Glomerular endothelial cell (primary cell): Measurements from ENCODE around the gene SPNS3. TPM values are rescaled to one million over a fixed set of nuclear protein-coding genes. Genes with fewer than 3 reads are reported as not detected.

ENCODE experiments used
- DNase-seq: peaks from one replicate; pipeline ENCODE4 v3.0.0-alpha.2; 2011; ENCODE audit warnings: low read depth, low spot score; ENCODE audit errors: extremely low read depth
- total RNA-seq: library from RNA; depleted of rRNA; stranded (reverse); fragments of >200 nt; gene quantifications from 2 replicates; pipeline ENCODE4 v1.2.3, GENCODE V29; 2015

SPNS3 gene
- total RNA-seq, 1 donor from 2014 or later, result 0.23 TPM

DNA sequence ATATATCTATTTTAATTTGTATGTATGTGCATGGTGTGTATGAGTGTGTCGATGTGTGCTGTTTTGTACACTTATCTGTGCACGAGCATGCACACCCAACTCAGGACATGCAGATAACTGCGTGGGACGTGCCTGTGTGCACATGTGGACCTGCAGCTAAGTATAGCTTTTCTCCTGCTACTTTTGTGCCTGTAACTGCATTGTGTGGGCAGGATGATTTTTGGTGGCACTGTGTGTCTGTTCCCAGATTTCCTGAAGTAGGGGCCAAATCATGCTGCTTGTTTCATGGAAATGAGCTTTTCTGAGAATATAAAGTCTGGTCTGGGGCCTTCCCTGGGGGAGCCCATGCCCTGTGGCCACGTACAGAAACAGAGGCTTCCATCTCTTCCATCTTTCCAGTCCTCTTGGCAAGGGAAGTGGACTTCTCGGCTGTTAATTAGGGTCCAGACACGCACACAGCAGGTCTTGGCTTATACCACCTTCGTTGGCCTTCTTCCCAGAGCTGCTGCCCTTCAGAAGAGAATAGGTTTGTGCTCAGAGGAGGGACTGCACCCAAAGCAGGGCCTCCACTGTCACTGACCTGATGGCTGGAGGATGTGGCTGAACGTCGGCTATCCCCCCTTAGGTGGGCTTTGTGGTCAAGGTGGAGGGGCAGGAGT, 30.2 kb downstream of the SPNS3 start:
- no peak for DNase-seq

DNA sequence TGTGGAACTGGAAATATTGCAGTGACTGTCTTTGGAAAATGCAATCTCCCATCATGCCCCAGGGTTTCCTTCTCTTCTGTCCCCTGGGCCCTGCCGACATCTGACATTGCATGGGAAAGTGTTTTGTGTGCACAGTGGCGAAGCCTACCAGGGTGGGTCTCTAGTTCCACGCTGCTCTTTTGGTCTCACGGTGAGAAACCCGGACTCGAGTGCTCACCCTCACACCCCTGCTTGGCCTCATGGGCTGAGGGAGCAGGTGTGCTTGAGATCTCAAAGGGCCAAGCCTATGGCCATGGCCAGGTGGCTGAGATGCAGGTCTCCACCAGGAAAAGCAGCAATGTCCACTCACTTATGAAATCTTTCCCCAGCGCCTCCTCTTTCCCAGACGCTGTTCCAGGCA, 32.0 kb downstream of the SPNS3 start:
- DNase-seq, result no peak

DNA sequence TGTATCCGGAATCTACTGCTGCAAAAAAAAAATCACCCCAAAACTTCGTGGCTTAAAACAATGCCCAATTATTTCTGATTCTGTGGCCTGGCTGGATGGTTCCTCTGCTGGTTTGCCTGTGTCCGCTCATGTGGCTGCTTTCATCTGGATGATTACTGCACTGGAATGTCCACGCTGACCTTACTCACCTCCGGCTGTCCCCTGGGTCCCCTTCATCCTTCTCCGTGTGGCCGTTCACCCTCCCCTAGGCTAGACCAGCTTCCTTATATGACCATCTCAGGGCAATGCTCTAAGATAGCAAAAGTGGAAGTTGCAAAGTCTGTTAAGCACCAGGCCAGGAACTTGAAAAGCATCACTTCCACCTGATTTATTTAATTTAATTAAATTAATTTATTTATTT, 33.5 kb downstream of the SPNS3 start:
- no peak for DNase-seq

DNA sequence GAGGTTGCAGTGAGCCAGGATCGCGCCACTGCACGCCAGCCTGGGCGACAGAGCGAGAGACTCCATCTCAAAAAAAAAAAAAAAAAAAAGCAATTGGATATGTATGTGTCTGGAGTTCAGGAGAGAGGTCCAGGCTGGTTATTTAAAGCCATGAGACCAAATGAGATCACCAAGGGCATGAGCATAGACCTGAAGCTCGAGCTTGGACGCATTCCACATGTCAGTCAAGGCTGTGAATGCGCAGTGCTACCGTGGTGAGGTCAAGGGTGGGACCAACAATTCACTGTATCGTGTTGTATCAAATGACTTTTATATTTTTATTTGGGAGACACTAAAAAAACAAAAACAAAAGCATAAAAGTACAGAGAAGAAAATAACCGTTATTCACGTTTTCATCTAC, 35.8 kb downstream of the SPNS3 start:
- no peak for DNase-seq

DNA sequence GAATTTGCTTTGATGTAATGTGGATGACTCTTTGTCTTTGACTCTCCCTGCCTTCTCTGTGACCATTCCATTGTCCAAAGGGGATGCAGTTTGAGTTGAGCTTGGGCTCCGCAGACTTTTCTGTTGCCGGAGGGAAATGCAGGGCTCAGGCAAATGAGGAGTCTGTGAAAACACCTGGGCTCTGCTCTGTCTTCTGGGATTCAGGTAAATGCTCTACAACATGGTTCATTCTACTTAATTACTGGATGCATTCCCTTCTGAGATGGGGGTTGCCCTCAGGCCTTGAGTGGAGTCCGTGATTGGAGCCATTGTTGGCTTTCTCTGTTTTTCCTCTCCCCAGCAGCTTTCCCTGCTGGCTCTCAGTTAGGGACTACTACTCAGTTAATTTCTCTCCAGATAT, 38.5 kb downstream of the SPNS3 start:
- DNase-seq, result no peak

DNA sequence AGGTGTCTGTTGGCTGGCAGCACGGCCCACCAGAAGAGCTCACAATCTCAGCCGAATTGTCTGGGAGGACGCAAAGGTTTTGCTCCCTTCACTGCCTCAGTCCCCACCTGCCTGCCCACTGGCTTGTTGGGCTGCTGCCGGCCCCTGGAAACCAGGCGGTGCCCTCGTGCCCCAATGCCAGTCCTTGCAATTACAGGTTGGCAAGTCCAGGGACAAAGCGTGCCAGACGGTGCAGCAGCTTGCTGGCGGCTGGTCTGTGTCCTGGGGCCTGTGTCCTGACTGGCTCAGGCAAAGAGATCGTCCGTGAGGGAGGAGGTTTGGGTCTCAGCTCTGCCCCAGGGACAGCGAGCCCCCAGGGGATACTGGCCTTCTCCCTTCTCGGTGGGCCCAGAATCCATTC, 40.4 kb downstream of the SPNS3 start:
- DNase-seq, result no peak

DNA sequence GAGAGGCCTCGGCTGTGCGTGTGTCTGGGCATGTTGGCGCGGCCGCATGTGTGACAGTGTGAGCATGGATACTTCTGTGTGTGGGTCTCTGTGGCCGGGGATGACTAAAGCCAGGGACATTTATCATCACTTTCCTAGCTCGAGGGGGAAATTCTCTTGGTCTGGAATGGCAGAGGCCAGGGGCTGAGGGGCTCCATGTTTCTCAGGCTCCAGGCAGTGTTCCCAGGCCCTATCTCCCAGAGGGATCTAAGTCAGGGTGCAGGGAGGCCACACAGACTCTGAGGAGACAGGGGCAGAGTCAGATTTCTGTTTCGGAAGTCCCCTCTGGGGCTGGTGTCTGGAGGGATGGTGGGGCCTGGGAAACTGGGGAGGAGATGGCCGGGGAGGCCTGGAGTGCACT, 41.3 kb downstream of the SPNS3 start:
- DNase-seq, result no peak

DNA sequence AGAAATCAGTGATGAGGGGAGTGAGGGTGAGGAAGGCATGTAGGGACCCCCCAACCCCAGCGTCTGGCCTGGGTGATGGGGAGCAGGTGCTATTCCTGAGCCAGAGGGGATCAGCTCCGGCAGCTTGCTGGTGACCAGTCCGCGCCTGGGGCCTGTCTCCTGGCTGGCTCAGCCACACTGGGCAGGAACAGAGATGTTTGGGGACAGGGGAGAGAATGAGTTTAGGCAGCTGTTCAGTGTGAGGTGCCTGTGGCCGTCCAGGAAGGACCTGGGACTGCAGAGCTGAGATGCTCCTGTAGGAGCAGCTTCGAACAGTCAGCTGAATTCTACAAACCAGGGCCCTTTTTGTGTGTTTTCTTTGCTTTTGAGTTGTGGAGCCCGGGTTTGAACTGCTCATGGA, 41.7 kb downstream of the SPNS3 start:
- no peak for DNase-seq

DNA sequence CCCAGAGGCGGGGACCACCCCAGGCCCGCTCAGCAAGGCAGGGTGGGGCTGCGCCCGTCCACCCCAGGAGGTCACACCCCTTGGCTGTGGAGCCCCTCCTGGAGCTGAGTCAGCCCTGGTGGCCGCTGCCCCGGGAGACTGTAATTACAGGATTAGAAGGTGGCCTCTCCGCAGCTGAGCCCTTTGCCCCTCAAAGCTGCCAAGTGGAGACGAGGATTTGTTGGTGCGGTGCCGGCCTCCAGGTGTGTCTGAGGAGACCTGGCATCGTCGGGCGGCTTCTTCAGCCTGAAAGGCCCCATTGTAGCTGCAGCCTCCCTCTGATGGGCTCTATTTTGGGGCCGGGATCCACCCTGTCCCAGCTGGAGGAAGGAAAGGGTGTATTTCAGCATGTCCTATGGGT, 42.3 kb downstream of the SPNS3 start:
- no peak for DNase-seq

DNA sequence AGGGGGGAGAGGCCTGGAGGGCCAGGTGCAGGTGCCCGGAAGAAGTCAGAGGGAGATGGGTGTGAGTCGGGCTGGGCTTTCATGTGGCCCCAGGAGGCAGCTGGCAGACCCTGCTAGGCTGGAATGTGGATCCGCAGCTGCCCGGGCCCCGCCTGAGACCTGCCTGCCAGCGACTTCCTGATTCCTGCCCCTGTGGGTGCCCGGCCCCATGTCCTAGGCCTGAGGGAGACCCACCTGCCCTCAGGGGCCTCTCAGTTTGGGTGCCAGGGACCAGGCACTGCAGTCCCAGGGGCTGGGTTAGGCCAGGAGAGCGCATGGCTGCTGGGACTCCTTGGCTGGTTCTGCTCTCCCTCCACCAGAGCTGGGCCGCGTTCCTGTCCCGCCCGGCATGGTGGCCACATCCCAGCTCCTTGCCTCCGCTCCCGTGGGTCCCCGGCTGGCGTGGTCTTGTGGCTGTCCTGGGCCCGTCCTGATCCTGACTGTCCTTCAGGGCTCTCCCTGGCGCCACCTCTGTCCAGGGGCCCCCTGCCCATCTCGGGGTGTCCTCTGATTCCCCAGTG, 42.9 kb downstream of the SPNS3 start:
- DNase-seq, result no peak

DNA sequence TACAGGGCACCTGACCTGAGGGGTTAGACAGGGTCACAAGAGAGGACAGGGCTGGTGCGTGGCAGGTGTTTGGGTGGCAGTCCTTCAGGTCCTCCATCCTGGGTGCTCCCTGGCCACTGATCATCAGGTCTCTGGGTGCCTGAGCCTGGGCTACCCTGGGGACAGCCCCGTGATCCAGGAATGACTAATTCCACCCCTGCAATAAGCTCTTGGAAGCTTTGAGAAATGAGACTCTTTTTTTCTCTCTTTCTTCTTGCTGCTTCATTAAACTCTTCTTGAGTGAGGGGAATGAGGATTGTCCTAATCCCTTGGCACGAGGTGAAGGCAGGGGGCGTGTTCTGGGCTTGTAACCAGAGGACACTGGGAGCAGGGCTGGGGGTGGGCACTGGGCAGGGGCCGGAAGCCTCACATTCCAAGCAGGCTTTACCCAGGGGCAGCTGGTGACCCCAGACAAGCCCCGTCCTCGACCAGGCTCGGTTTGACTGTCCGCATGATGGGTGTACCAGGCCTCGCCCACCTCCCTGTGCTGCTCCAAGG, 43.6 kb downstream of the SPNS3 start:
- no peak for DNase-seq

DNA sequence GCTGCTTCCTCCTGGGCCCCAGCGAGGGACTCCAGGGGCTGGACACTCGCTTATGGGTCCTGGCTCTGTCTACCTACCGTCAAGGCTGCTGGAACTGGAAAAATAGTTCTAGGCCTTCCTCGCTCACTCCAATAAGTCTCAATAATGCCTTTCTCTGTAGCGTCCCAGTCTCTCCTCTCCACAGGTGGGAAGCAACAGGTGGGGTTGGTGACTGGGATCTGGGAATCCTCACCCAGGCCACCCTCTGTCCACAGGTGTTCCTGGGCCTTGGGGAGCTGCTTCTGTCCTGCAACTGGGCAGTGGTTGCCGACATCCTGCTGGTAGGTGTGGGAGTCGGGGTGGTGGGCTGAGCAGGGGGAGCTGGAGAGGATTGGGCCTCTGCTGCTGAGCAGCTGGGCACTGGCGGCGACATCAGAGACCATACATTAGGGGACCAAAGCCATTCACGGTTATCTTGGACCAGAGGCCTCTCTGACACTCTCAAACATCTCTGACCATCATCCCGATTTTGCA, 44.6 kb downstream of the SPNS3 start:
- no peak for DNase-seq

DNA sequence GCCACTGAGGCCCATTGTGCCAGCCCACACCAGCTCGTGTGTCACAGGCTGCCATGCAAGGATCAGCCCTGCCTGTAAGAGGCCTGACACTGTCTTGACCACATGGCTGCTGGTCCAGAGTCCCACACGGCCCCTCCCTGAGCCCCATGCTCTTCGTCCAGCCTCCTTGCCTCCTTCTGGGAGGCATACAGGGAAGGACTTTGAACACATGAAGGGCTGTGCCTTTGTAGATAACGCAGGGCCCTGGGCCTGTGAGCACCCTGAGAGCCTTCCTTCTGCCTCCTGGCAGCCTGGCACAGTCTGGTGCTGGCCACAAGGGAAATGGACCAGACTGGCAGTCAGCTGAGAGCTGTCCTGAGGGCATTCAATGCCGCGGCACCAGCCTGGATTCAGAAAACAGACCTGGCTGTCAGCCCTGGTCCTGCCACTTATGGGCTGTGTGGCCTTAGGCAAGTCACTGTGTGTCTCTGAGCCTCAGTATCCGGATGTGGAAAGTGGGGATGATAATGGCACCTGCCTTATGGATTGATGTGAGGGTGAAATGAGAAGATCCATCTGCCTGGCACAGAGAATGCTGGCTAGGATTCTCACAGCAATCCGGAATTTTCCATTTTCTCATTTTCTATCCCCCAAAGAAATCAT, 45.7 kb downstream of the SPNS3 start:
- no peak for DNase-seq

DNA sequence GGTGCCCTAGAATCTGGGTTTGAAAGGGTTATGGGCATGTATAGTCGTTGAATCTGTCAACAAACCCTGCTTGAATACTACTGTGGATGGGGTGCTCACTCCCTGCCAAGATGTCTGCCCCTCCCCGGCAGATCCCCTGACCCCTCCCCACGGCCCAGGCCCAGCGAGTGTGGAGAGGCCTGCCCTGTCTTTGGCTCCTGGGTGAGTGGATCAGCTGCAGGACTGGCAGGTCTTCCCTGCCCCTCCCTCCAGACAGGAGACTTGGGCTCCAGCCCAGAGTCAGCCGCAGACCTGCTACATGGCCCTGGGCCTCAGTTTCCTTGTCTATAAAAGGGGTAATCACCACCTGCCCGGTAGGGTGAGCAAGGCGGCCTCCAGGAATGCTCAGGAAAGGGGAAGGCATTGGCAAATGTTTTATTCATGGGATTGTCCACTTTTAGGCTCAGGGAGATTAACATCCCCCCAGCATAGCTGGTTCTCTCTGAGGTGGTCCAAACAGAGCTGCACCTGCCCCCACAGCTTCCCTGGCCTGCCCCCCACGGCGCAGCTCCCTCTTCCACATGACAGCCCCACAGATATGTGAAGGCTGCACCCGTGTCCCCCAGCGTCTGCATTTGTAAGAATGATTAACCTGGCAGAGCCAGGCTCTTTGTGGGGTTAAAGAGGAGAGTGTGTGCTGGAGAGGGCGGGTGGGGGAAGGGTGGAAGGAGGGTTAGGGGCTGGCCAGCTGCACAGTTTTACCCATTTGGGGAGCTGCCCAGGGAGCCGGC, 46.4 kb downstream of the SPNS3 start:
- DNase-seq, result no peak

DNA sequence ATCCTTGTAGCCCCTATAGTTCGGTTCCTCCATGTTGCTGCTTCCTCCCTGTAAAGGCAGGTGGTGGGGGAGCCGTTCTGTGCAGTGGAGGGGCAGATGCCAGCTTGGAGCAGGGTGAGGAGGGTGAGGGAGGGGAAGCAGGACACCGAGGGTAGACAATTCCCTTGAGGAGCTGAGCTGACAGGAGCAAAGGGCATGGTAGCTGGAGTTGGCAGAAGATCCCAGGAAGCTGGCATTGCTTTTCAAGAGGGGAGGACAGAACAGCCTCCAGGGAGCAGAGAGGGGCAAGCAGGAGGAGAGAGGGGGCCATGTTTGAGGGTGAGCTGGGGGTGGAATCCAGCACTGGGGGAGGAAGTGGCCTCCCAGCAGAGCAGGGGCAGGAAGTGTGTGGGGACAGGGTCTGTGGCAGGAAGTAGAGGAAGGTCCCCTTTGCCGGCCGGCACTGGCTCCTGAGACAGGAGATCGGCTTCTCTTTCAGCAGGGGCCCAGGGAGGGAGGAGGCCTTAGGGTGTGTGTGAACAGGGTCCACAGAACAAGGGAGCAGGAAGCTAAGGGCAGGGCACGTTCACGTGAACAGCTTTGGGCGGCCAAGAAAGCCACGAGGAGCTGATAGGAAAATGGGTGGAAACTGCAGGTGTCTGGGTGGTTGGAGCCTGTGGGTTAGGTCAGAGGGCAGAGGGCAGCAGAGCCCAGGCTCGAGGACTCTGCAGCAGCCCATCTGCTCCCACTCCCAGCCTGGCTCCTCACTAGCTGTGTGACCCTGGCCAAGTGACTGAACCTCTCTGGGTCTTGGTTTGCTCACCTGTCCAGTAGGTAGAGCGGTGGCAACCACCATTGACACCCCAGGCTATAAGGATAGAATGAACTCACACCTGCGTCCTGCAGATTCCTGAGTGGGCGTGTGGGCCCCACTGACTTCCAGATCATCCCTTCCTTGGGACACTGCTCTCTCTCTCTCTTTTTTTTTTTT, 47.5 kb downstream of the SPNS3 start:
- no peak for DNase-seq

DNA sequence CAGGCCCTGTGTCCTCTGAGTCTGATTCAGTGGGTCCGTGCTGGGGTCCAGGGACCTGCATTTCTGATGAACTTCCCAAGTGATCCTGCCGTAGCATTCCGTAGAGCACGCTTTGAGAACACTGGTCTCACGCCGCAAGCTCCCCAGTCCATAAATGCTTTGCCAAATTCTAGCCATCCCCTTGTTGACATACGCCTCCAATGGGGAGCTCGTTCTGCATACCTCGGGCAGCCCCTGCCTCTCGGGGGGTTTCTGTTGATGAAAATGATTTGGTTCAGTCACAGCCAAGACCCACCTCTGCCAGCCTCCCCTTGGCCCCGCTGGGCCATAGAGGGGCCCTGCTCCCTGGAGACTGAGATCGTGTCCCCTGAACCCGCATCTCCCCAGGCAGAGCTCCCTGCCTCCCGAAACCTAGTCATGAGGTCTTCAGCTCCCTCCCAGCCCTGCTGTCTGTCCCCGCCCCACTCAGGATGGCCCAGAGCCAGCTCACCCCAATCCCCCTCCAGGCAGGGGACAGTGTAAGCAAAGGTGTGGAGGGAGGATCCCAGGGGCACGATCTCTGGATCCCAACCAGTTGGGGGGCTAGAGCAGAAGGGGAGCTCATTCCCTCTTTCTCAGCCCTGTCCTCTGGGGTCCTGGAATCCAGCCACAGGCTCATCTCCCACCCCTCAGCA, 48.7 kb downstream of the SPNS3 start:
- no peak for DNase-seq

DNA sequence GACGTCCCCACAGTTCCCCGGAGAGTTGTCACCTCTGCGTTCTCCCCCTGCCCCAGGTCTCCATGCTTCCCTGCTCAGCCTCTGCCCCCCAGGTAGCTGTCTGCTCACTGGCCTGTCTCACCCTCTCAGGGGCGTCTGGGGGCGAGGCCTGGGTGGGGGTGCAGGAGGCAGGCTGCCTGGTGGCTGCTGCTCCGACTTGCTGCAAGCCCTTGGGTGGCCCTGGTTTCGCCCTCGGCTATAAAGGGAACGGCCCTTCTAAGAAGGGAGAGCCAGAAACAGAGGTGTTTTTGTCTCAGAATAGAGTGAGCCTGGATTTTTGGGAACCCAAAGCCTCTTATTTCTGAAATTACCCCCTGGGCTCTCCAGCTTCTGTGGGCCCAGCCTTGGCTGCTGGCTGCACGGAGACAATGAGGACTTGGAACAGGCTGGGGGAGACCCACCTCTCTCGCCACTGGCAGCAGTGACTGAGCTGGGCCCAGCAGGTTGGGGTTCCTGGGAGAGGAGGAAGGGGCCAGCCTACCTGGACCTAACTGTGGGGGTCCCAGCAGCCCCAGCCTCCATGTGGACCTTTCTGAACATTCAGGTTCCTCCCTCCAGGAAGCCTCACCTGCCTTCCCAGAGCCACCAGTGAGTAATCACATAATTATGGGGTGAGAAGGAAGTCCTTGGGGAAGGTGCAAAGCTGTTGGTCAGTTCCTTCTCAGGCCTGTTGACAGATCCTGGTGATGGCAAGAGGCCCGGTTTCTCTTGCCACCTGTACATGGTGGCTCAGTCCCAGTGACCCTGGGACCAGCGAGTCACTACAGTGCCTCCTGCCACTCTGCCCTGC, 49.5 kb downstream of the SPNS3 start:
- no peak for DNase-seq
